ENCODE data around the gene SRSF4. TPM values are rescaled to one million over a fixed set of nuclear protein-coding genes. Genes with fewer than 3 reads are reported as not detected.

The SRSF4 gene
- total and polyA plus RNA-seq, 9 donors: 55.2 to 135 (median 88.2) TPM

DNA sequence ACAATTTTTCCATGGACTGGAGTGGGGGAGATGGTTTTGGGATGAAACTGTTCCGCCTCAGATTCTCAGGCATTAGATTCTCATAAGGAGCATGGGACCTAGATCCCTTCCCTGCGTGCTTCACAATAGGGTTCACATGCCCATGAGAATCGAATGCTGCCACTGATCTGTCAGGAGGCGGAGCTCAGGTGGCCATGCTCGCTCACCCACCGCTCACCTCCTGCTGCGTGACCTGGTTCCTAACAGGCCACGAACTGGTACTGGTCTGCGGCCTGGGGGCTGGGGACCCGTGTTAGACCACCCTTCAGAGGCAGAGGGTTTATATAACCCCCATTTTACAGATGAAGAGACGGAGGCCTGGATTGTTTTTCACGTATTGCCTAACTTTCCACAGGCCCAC is 16.3 kb upstream of the SRSF4 start:
- WGBS, 3 donors: 88 to 96% (median 94%) methylated on average over 12 of the region's 12 CpGs
- intact Hi-C loops (cut with DNase I): loop anchor here in 1 of 4 donors (10.0 kb wide), 1 partner anchor 173 kb away; no protein-coding TSS in a partner anchor
- H3K4me3 ChIP-seq: no peak overlapping the region
- no peaks in the 10 kb centered on the region for H3K9me3 ChIP-seq
- H3K27me3 ChIP-seq: no peaks in the 10 kb centered on the region
- H3K27ac ChIP-seq: no peak overlapping the region
- TF ChIP-seq, protein P1, sequence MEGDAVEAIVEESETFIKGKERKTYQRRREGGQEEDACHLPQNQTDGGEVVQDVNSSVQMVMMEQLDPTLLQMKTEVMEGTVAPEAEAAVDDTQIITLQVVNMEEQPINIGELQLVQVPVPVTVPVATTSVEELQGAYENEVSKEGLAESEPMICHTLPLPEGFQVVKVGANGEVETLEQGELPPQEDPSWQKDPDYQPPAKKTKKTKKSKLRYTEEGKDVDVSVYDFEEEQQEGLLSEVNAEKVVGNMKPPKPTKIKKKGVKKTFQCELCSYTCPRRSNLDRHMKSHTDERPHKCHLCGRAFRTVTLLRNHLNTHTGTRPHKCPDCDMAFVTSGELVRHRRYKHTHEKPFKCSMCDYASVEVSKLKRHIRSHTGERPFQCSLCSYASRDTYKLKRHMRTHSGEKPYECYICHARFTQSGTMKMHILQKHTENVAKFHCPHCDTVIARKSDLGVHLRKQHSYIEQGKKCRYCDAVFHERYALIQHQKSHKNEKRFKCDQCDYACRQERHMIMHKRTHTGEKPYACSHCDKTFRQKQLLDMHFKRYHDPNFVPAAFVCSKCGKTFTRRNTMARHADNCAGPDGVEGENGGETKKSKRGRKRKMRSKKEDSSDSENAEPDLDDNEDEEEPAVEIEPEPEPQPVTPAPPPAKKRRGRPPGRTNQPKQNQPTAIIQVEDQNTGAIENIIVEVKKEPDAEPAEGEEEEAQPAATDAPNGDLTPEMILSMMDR (IDR thresholded peaks at IDR 0.05): no peak
- TF ChIP-seq POLR2A (IDR thresholded peaks at IDR 0.05) (no peak), EP300 (IDR thresholded peaks at IDR 0.05) (no peak)
- peak in 1 of 5 donors; percentile 27 for DNase-seq
- no peaks in the 10 kb centered on the region for H3K36me3 ChIP-seq
- no peaks in the 10 kb centered on the region for H3K4me1 ChIP-seq (ENCODE audit: insufficient read depth)

DNA sequence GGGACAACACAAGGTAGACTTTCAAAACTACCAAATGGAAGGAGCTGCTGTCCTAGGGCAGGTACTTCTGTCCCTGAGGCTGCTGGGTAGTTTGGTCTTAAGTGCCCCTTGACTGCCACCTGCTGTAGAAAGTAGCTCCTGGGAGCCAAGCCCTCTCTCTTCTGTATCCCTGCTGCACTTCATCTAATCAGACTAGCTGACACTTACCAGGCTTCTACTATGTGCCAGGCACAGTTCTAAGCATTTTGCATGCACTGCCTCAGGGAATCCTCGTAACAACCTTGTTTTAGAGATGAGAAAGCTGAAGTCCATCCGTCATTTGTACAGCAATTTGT is 15.9 kb upstream of the SRSF4 start:
- Histone ChIP-seq H3K36me3 (no peaks in the 10 kb centered on the region), H3K4me1 (ENCODE audit: insufficient read depth) (no peaks in the 10 kb centered on the region)
- intact Hi-C loops (cut with DNase I): loop anchor here in 1 of 4 donors (10.0 kb wide), 1 partner anchor 173 kb away; no protein-coding TSS in a partner anchor

DNA sequence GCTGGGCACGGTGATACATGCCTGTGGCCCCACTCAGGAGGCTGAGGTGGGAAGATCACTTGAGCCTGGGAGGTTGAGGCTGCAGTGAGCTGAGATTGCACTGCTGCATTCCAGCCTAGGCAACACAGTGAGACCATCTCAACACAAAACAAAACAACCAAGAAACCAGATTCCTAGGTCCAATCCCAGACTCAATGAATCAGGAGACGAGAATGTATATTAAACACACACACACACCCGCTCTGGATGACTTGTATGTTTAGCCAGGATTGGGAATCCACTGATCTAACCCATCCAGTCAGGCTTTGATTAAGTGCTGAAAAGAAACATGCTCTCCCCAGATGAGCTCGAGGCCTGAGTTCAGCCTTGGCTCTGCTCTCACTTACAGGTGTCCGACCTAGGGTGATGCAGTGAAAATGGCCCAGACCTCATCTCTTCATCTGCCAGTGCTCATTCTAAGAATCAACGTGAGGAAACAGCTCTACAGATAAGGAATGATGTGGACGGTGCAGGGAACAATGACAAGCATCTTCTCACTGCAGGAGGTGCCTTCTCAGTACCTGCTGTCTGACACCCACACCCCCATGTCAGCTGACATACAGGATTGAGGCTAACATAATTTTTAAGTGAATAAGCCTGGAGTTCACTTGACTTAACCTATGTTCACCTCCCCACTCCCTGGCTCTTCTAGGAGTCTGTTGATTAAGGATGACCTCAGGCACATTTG is 15.3 kb upstream of the SRSF4 start:
- DNase-seq: peak in 1 of 5 donors; percentile 2
- no peaks in the 10 kb centered on the region for H3K36me3 ChIP-seq
- intact Hi-C loops (cut with DNase I): loop anchor here in 1 of 4 donors (10.0 kb wide), 1 partner anchor 172 kb away; no protein-coding TSS in a partner anchor
- no peaks in the 10 kb centered on the region for H3K4me1 ChIP-seq (ENCODE audit: insufficient read depth)
- no peak for TF ChIP-seq POLR2A (IDR thresholded peaks at IDR 0.05)
- no peak for TF ChIP-seq EP300 (IDR thresholded peaks at IDR 0.05)
- TF ChIP-seq, protein P1 (IDR thresholded peaks at IDR 0.05): no peak
- no peaks in the 10 kb centered on the region for H3K9me3 ChIP-seq
- H3K4me3 ChIP-seq: no peak overlapping the region
- no peak overlapping the region for H3K27ac ChIP-seq
- no peaks in the 10 kb centered on the region for H3K27me3 ChIP-seq
- WGBS, 3 donors: 63 to 66% (median 64%) methylated on average over 7 of the region's 7 CpGs

More for the DNA sequence above, 15.9 kb upstream of the SRSF4 start:
- Histone ChIP-seq H3K27me3 (no peaks in the 10 kb centered on the region), H3K4me3 (no peak overlapping the region), H3K9me3 (no peaks in the 10 kb centered on the region), H3K27ac (no peak overlapping the region)
- WGBS, 3 donors: 90 to 100% (median 96%) methylated on average over 2 of the region's 2 CpGs
- TF ChIP-seq POLR2A (IDR thresholded peaks at IDR 0.05): no peak
- peak in 1 of 5 donors; percentile 19 for DNase-seq

DNA sequence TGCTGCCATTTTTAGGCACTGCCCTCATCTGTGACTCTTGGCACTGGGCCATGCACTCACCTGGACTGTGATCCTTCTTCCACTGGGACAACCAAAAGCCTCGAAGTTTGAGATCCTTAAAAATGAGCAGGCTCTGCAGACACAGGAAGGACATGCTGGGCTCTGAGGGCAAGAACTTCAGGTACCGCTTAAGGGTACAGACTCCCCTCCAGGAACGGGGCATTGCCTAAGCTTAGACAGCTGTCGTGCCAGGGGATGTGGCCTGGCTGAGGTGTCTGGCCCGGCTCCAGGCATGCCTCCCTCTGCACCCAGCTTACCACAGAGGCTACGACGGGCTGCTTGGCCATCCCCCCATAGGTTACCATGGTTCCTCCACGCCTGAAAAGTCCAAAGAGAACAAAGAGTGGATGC is 14.2 kb upstream of the SRSF4 start:
- H3K9me3 ChIP-seq: no peaks in the 10 kb centered on the region
- intact Hi-C loops (cut with DNase I): loop anchor here in 1 of 4 donors (10.0 kb wide), 1 partner anchor 171 kb away; no protein-coding TSS in a partner anchor
- DNase-seq: peak in 1 of 5 donors; percentile 29
- no peak overlapping the region for H3K27ac ChIP-seq
- 76 to 83% (median 80%) methylated on average over 8 of the region's 8 CpGs for WGBS, 3 donors
- no peak overlapping the region for H3K4me3 ChIP-seq
- TF ChIP-seq, protein P1 (IDR thresholded peaks at IDR 0.05): no peak
- no peak for TF ChIP-seq POLR2A (IDR thresholded peaks at IDR 0.05)
- no peak for TF ChIP-seq EP300 (IDR thresholded peaks at IDR 0.05)
- no peaks in the 10 kb centered on the region for H3K36me3 ChIP-seq
- no peaks in the 10 kb centered on the region for H3K27me3 ChIP-seq
- H3K4me1 ChIP-seq (ENCODE audit: insufficient read depth): no peaks in the 10 kb centered on the region

Measured in ovary (tissue), 9 donors.